Measurements from ENCODE around the gene NAV3.

DNA sequence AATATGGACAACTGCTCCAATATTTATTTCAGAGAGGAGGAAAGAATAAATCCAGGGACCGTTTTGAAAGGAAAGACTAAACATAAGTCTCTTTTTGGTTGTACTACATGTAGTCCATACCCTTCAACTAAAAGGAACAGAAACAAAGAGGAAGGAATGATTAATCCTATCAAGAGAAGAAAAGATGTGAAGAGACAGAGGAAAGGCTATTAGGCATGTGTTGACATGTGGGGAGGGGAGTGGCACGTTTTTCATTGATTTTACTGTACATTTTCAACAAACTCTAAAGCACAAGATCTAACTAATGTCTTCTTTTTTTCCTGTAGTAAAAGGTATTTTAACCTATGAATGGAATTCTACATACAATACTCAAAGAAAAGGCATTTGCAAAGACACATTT lies 85.6 kb downstream of the NAV3 start:
- TF ChIP-seq POLR2A (IDR thresholded peaks at IDR 0.05), result no peak
- TF ChIP-seq, protein P1, sequence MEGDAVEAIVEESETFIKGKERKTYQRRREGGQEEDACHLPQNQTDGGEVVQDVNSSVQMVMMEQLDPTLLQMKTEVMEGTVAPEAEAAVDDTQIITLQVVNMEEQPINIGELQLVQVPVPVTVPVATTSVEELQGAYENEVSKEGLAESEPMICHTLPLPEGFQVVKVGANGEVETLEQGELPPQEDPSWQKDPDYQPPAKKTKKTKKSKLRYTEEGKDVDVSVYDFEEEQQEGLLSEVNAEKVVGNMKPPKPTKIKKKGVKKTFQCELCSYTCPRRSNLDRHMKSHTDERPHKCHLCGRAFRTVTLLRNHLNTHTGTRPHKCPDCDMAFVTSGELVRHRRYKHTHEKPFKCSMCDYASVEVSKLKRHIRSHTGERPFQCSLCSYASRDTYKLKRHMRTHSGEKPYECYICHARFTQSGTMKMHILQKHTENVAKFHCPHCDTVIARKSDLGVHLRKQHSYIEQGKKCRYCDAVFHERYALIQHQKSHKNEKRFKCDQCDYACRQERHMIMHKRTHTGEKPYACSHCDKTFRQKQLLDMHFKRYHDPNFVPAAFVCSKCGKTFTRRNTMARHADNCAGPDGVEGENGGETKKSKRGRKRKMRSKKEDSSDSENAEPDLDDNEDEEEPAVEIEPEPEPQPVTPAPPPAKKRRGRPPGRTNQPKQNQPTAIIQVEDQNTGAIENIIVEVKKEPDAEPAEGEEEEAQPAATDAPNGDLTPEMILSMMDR (IDR thresholded peaks at IDR 0.05), result no peak

Measured in body of pancreas (tissue), 4 donors.